RWPE1 (cell line): ENCODE measurements around the gene EXOSC2.

Experiments
- CTCF ChIA-PET: fragments of 350-600 bp; sonication (Branson Sonifier 250); formaldehyde crosslinking; extraction: SDS; loops from one replicate; lab custom pipeline; 2021; lab: Yijun Ruan, JAX
- POLR2A ChIA-PET: fragments of 400-600 bp; formaldehyde crosslinking; extraction: SDS; loops from one replicate; lab custom pipeline; 2020; ENCODE audit warnings: antibody characterized with exemption; ENCODE audit not compliant: low non-redundant PET; lab: Yijun Ruan, JAX
- DNase-seq: peaks from one replicate; pipeline ENCODE4 v3.0.0; 2012; ENCODE audit warnings: low spot score
- H3K27ac ChIP-seq: fragments of 450-650 bp; 2 replicates; pipeline ENCODE4 v1.5.1; 2017
- CTCF ChIP-seq: fragments of 450-650 bp; conservative IDR thresholded peaks from 2 replicates; pipeline ENCODE4 v1.5.1; 2017; ENCODE audit warnings: low read depth, mild to moderate bottlenecking

EXOSC2 gene

GRCh38 chr9:130689937-130690700, 3.5 kb upstream of the EXOSC2 start:
- peak; percentile 99 for DNase-seq
- POLR2A ChIA-PET: interaction anchor here (0.6 kb wide), 2 partner anchors 365 to 564 kb away, joined by 3 to 8 read pairs; no protein-coding TSS in a partner anchor

GRCh38 chr9:130692321-130692720, 1.3 kb upstream of the EXOSC2 start:
- ChIA-PET POLR2A (interaction anchor here (0.7 kb wide), 1 partner anchor 107 kb away, joined by 5 read pairs; no protein-coding TSS in a partner anchor), CTCF (interaction anchor here (0.5 to 1.8 kb wide), 2 partner anchors 8 to 440 kb away, joined by 3 to 6 read pairs; no protein-coding TSS in a partner anchor)
- peak overlapping the region; percentile 72; the same call in 1 of the 2 replicates for H3K27ac ChIP-seq
- no peak for DNase-seq
- TF ChIP-seq CTCF: no peak

More at GRCh38 chr9:130689937-130690700, 3.5 kb upstream of the EXOSC2 start:
- H3K27ac ChIP-seq: peak overlapping the region; percentile 78
- CTCF ChIA-PET: interaction anchor here (0.6 to 2.0 kb wide), 5 partner anchors 11 to 876 kb away, joined by 3 to 7 read pairs (median 3); no protein-coding TSS in a partner anchor
- no peak for TF ChIP-seq CTCF

GRCh38 chr9:130693101-130693425, 517 bp upstream of the EXOSC2 start:
- peak overlapping the region; percentile 72 for H3K27ac ChIP-seq
- CTCF ChIA-PET: interaction anchor here (0.5 to 1.8 kb wide), 5 partner anchors 8 to 439 kb away, joined by 3 to 19 read pairs (median 4); no protein-coding TSS in a partner anchor
- POLR2A ChIA-PET: interaction anchor here (0.5 kb wide), 1 partner anchor 183 kb away, joined by 6 read pairs; no protein-coding TSS in a partner anchor
- DNase-seq: no peak
- TF ChIP-seq CTCF: no peak

GRCh38 chr9:130694205-130694604, 625 bp downstream of the EXOSC2 start:
- DNase-seq: no peak
- ChIA-PET POLR2A (no interaction called here), CTCF (interaction anchor here (0.6 to 1.8 kb wide), 4 partner anchors 10 to 172 kb away, joined by 3 to 19 read pairs (median 8); no protein-coding TSS in a partner anchor)
- H3K27ac ChIP-seq: peak overlapping the region; percentile 72
- TF ChIP-seq CTCF: no peak

- CTCF ChIA-PET: interaction anchor here (0.5 to 1.2 kb wide), 3 partner anchors 12 to 435 kb away, joined by 3 to 4 read pairs (median 4); no protein-coding TSS in a partner anchor
- POLR2A ChIA-PET: interaction anchor here (0.6 kb wide), 1 partner anchor 570 kb away, joined by 3 read pairs; no protein-coding TSS in a partner anchor
- no peak for TF ChIP-seq CTCF
- peak overlapping the region; percentile 35 for H3K27ac ChIP-seq
- no peak for DNase-seq
Measured at GRCh38 chr9:130696139-130696650, 2.6 kb downstream of the EXOSC2 start.

- CTCF ChIA-PET: interaction anchor here (0.6 kb wide), 1 partner anchor 434 kb away, joined by 3 read pairs; no protein-coding TSS in a partner anchor
- POLR2A ChIA-PET: no interaction called here
- no peak overlapping the region for H3K27ac ChIP-seq
Measured at GRCh38 chr9:130696996-130697395, 3.4 kb downstream of the EXOSC2 start.

More at GRCh38 chr9:130696996-130697395, 3.4 kb downstream of the EXOSC2 start:
- DNase-seq: no peak
- no peak for TF ChIP-seq CTCF
